Measurements from ENCODE around the gene MAPT. TPM values are rescaled to one million over a fixed set of nuclear protein-coding genes. Genes with fewer than 3 reads are reported as not detected.

The MAPT gene
- total RNA-seq, 8 experiments from 2014 or later = 1.7 to 159 (median 84.5) TPM

- 36 to 93% (median 76%) methylated on average over 3 to 6 of the region's 6 CpGs; no CpG with 5 or more reads in 1 of the 10 experiments for WGBS, 10 experiments
- Histone ChIP-seq H3K27ac (no peak overlapping the region), H3K4me1 (replicated peaks in 1 of 2) (no peaks in the 10 kb centered on the region), H3K4me3 (no peak overlapping the region)
- ATAC-seq (replicated peaks in 6 of 8) = no peak
- in situ Hi-C loops (cut with MboI; ENCODE audit: low pct_unique_long_range_greater_than_20kb in 2 of 9, low sequenced_read_pairs in 9 of 9, unreplicated experiment in 9 of 9) = loop anchor here in 2 of 9 experiments (25.0 kb wide), 2 partner anchors 230 to 455 kb away; no protein-coding TSS in a partner anchor
Observed at GRCh38 chr17:45867171-45867570, 27.2 kb upstream of the MAPT start.

- Histone ChIP-seq H3K4me3 (no peak overlapping the region), H3K27ac (no peak overlapping the region), H3K4me1 (replicated peaks in 1 of 2) (no peaks in the 10 kb centered on the region)
- no peak for ATAC-seq (replicated peaks in 6 of 8)
- in situ Hi-C loops (cut with MboI; ENCODE audit: low pct_unique_long_range_greater_than_20kb in 2 of 9, low sequenced_read_pairs in 9 of 9, unreplicated experiment in 9 of 9) = loop anchor here in 2 of 9 experiments (25.0 kb wide), 2 partner anchors 230 to 455 kb away; no protein-coding TSS in a partner anchor
- WGBS, 10 experiments = 40 to 100% (median 54%) methylated on average over 1 to 8 of the region's 8 CpGs; no CpG with 5 or more reads in 2 of the 10 experiments
Observed at GRCh38 chr17:45867702-45868101, 26.7 kb upstream of the MAPT start.

- H3K4me1 ChIP-seq (replicated peaks in 1 of 2) = no peaks in the 10 kb centered on the region
- ATAC-seq (replicated peaks in 6 of 8) = no peak
- no peak overlapping the region for H3K27ac ChIP-seq
- no peak overlapping the region for H3K4me3 ChIP-seq
- in situ Hi-C loops (cut with MboI; ENCODE audit: low pct_unique_long_range_greater_than_20kb in 2 of 9, low sequenced_read_pairs in 9 of 9, unreplicated experiment in 9 of 9) = loop anchor here in 2 of 9 experiments (25.0 kb wide), 2 partner anchors 231 to 456 kb away; no protein-coding TSS in a partner anchor
- 0 to 96% (median 80%) methylated on average over 1 to 5 of the region's 5 CpGs; no CpG with 5 or more reads in 1 of the 10 experiments for WGBS, 10 experiments
Observed at GRCh38 chr17:45868276-45868675, 26.1 kb upstream of the MAPT start.

GRCh38 chr17:45869676-45870341 is 24.5 kb upstream of the MAPT start:
- 0 to 77% (median 52%) methylated on average over 1 to 12 of the region's 14 CpGs for WGBS, 10 experiments
- peak in 1 of 8 experiments; percentile 13 for ATAC-seq (replicated peaks in 6 of 8)
- H3K27ac ChIP-seq = no peak overlapping the region
- in situ Hi-C loops (cut with MboI; ENCODE audit: low pct_unique_long_range_greater_than_20kb in 2 of 9, low sequenced_read_pairs in 9 of 9, unreplicated experiment in 9 of 9) = loop anchor here in 2 of 9 experiments (25.0 kb wide), 2 partner anchors 233 to 458 kb away; no protein-coding TSS in a partner anchor
- H3K4me3 ChIP-seq = no peak overlapping the region
- no peaks in the 10 kb centered on the region for H3K4me1 ChIP-seq (replicated peaks in 1 of 2)

GRCh38 chr17:45870342-45870974 is 23.9 kb upstream of the MAPT start:
- H3K4me3 ChIP-seq = no peak overlapping the region
- no peak for ATAC-seq (replicated peaks in 6 of 8)
- H3K4me1 ChIP-seq (replicated peaks in 1 of 2) = no peaks in the 10 kb centered on the region
- in situ Hi-C loops (cut with MboI; ENCODE audit: low pct_unique_long_range_greater_than_20kb in 2 of 9, low sequenced_read_pairs in 9 of 9, unreplicated experiment in 9 of 9) = loop anchor here in 2 of 9 experiments (25.0 kb wide), 2 partner anchors 233 to 458 kb away; no protein-coding TSS in a partner anchor
- no peak overlapping the region for H3K27ac ChIP-seq
- 14 to 55% (median 40%) methylated on average over 1 to 3 of the region's 4 CpGs; no CpG with 5 or more reads in 3 of the 10 experiments for WGBS, 10 experiments

GRCh38 chr17:45871718-45872117 is 22.6 kb upstream of the MAPT start:
- no peak for ATAC-seq (replicated peaks in 6 of 8)
- WGBS, 10 experiments = 43 to 100% (median 82%) methylated on average over 1 to 5 of the region's 5 CpGs; no CpG with 5 or more reads in 5 of the 10 experiments
- Histone ChIP-seq H3K27ac (no peak overlapping the region), H3K4me1 (replicated peaks in 1 of 2) (no peaks in the 10 kb centered on the region), H3K4me3 (no peak overlapping the region)
- in situ Hi-C loops (cut with MboI; ENCODE audit: low pct_unique_long_range_greater_than_20kb in 2 of 9, low sequenced_read_pairs in 9 of 9, unreplicated experiment in 9 of 9) = loop anchor here in 2 of 9 experiments (25.0 kb wide), 2 partner anchors 234 to 459 kb away; no protein-coding TSS in a partner anchor

- peak in 6 of 8 experiments; percentile 68 to 80 (median 76) for ATAC-seq (replicated peaks in 6 of 8)
- Histone ChIP-seq H3K4me1 (replicated peaks in 1 of 2) (no peaks in the 10 kb centered on the region), H3K27ac (no peak overlapping the region), H3K4me3 (no peak overlapping the region)
- 0 to 41% (median 17%) methylated on average over 1 to 6 of the region's 6 CpGs; no CpG with 5 or more reads in 3 of the 10 experiments for WGBS, 10 experiments
- in situ Hi-C loops (cut with MboI; ENCODE audit: low pct_unique_long_range_greater_than_20kb in 2 of 9, low sequenced_read_pairs in 9 of 9, unreplicated experiment in 9 of 9) = loop anchor here in 2 of 9 experiments (25.0 kb wide), 2 partner anchors 236 to 461 kb away; no protein-coding TSS in a partner anchor
Observed at GRCh38 chr17:45873728-45874127, 20.6 kb upstream of the MAPT start.

GRCh38 chr17:45874151-45874550 is 20.2 kb upstream of the MAPT start:
- no peak overlapping the region for H3K4me3 ChIP-seq
- ATAC-seq (replicated peaks in 6 of 8) = no peak
- no peak overlapping the region for H3K27ac ChIP-seq
- no peaks in the 10 kb centered on the region for H3K4me1 ChIP-seq (replicated peaks in 1 of 2)
- in situ Hi-C loops (cut with MboI; ENCODE audit: low pct_unique_long_range_greater_than_20kb in 2 of 9, low sequenced_read_pairs in 9 of 9, unreplicated experiment in 9 of 9) = loop anchor here in 2 of 9 experiments (25.0 kb wide), 2 partner anchors 237 to 462 kb away; no protein-coding TSS in a partner anchor
- 0 to 80% (median 45%) methylated on average over 1 to 3 of the region's 3 CpGs; no CpG with 5 or more reads in 1 of the 10 experiments for WGBS, 10 experiments

- no peak overlapping the region for H3K4me3 ChIP-seq
- in situ Hi-C loops (cut with MboI; ENCODE audit: low pct_unique_long_range_greater_than_20kb in 2 of 9, low sequenced_read_pairs in 9 of 9, unreplicated experiment in 9 of 9) = no loop called here
- ATAC-seq (replicated peaks in 6 of 8) = peak in 2 of 8 experiments; percentile 74 to 88
- no peaks in the 10 kb centered on the region for H3K4me1 ChIP-seq (replicated peaks in 1 of 2)
- no peak overlapping the region for H3K27ac ChIP-seq
- WGBS, 10 experiments = 29 to 93% (median 62%) methylated on average over 1 to 3 of the region's 3 CpGs; no CpG with 5 or more reads in 2 of the 10 experiments
Observed at GRCh38 chr17:45876539-45876938, 17.8 kb upstream of the MAPT start.

GRCh38 chr17:45877467-45877866 is 16.9 kb upstream of the MAPT start:
- no peak for ATAC-seq (replicated peaks in 6 of 8)
- no peak overlapping the region for H3K4me3 ChIP-seq
- in situ Hi-C loops (cut with MboI; ENCODE audit: low pct_unique_long_range_greater_than_20kb in 2 of 9, low sequenced_read_pairs in 9 of 9, unreplicated experiment in 9 of 9) = no loop called here
- H3K4me1 ChIP-seq (replicated peaks in 1 of 2) = no peaks in the 10 kb centered on the region
- 0 to 89% (median 43%) methylated on average over 1 of the region's 1 CpG; no CpG with 5 or more reads in 3 of the 10 experiments for WGBS, 10 experiments
- no peak overlapping the region for H3K27ac ChIP-seq

- Histone ChIP-seq H3K27ac (no peak overlapping the region), H3K4me1 (replicated peaks in 1 of 2) (no peaks in the 10 kb centered on the region), H3K4me3 (no peak overlapping the region)
- WGBS, 10 experiments = 40 to 94% (median 65%) methylated on average over 1 to 2 of the region's 2 CpGs; no CpG with 5 or more reads in 4 of the 10 experiments
- no peak for ATAC-seq (replicated peaks in 6 of 8)
- in situ Hi-C loops (cut with MboI; ENCODE audit: low pct_unique_long_range_greater_than_20kb in 2 of 9, low sequenced_read_pairs in 9 of 9, unreplicated experiment in 9 of 9) = no loop called here
Observed at GRCh38 chr17:45883063-45883462, 11.3 kb upstream of the MAPT start.

- Histone ChIP-seq H3K27ac (no peak overlapping the region), H3K4me1 (replicated peaks in 1 of 2) (no peaks in the 10 kb centered on the region), H3K4me3 (no peak overlapping the region)
- ATAC-seq (replicated peaks in 6 of 8) = no peak
- 20 to 100% (median 50%) methylated on average over 1 to 2 of the region's 2 CpGs; no CpG with 5 or more reads in 5 of the 10 experiments for WGBS, 10 experiments
- in situ Hi-C loops (cut with MboI; ENCODE audit: low pct_unique_long_range_greater_than_20kb in 2 of 9, low sequenced_read_pairs in 9 of 9, unreplicated experiment in 9 of 9) = no loop called here
Observed at GRCh38 chr17:45886852-45887251, 7.5 kb upstream of the MAPT start.

GRCh38 chr17:45888392-45888791 is 6.0 kb upstream of the MAPT start:
- H3K4me1 ChIP-seq (replicated peaks in 1 of 2) = no peaks in the 10 kb centered on the region
- in situ Hi-C loops (cut with MboI; ENCODE audit: low pct_unique_long_range_greater_than_20kb in 2 of 9, low sequenced_read_pairs in 9 of 9, unreplicated experiment in 9 of 9) = no loop called here
- H3K4me3 ChIP-seq = no peak overlapping the region
- WGBS, 10 experiments = 0 to 81% (median 31%) methylated on average over 2 to 4 of the region's 5 CpGs; no CpG with 5 or more reads in 3 of the 10 experiments
- no peak overlapping the region for H3K27ac ChIP-seq
- no peak for ATAC-seq (replicated peaks in 6 of 8)
